ENCODE data around the gene MMEL1. TPM values are rescaled to one million over a fixed set of nuclear protein-coding genes. Genes with fewer than 3 reads are reported as not detected.

Gene MMEL1
- total RNA-seq, 4 donors from 2014 or later: 2.2 to 2.6 TPM; not detected in 2

DNA sequence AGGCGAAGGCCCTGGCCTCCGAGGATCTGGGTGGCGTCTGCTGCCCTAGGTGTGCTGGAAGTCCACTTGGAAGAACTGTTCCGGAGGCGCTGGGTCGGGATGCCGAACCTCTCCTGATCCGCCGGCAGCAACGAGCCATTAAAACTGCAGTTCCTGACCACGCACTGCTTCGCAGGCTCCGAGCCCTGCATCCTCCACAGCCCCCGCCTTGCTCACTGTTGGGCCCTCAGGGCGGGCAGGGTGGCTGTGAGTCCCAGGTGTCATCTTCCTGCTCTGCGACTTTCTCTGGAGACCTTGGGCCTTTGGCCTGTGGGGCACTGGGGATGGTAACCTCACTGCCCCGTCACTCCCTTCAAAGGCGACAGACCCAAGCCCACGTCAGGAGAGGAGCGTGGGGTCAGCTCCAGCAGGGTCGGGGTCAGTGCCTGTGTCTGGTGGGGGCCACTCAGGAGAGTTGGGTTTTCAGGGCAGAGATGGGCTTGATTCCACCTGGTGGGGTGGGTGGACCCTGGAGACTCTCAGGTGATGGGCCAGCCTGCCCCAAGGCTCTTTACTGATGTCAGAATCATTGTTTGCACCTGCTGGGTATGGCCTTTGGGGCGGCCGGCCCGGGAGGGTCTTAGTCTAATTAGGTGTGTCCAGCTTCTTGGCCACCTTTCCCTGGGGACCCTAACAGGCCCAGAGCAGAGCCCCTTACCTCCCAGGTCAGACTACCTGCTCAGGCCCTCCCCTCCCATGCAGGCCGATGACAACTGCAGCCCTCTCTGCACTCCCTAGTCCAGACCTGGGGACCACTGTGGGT is 43.2 kb downstream of the MMEL1 start:
- no peaks in the 10 kb centered on the region for H3K36me3 ChIP-seq
- TF ChIP-seq EP300 (IDR thresholded peaks at IDR 0.05) (no peak), POLR2A (IDR thresholded peaks at IDR 0.05) (no peak), POLR2AphosphoS5 (IDR thresholded peaks at IDR 0.05) (no peak)
- TF ChIP-seq, protein P1, sequence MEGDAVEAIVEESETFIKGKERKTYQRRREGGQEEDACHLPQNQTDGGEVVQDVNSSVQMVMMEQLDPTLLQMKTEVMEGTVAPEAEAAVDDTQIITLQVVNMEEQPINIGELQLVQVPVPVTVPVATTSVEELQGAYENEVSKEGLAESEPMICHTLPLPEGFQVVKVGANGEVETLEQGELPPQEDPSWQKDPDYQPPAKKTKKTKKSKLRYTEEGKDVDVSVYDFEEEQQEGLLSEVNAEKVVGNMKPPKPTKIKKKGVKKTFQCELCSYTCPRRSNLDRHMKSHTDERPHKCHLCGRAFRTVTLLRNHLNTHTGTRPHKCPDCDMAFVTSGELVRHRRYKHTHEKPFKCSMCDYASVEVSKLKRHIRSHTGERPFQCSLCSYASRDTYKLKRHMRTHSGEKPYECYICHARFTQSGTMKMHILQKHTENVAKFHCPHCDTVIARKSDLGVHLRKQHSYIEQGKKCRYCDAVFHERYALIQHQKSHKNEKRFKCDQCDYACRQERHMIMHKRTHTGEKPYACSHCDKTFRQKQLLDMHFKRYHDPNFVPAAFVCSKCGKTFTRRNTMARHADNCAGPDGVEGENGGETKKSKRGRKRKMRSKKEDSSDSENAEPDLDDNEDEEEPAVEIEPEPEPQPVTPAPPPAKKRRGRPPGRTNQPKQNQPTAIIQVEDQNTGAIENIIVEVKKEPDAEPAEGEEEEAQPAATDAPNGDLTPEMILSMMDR (IDR thresholded peaks at IDR 0.05): no peak
- peaks cover 4% of the 10 kb centered on the region for H3K27me3 ChIP-seq
- H3K4me3 ChIP-seq: no peak overlapping the region
- H3K27ac ChIP-seq: no peak overlapping the region
- peak in 1 of 2 donors; percentile 55 for DNase-seq (ENCODE audit: low spot score in 2 of 2)
- H3K9me3 ChIP-seq: no peaks in the 10 kb centered on the region
- WGBS: 94% methylated on average over 17 of the region's 25 CpGs
- peaks cover 51% of the 10 kb centered on the region for H3K4me1 ChIP-seq

- TF ChIP-seq POLR2A (IDR thresholded peaks at IDR 0.05) (no peak), POLR2AphosphoS5 (IDR thresholded peaks at IDR 0.05) (no peak), EP300 (IDR thresholded peaks at IDR 0.05) (no peak)
- TF ChIP-seq, protein P1 (IDR thresholded peaks at IDR 0.05): no peak
- WGBS: 87% methylated on average over 3 of the region's 23 CpGs
- peaks cover 49% of the 10 kb centered on the region for H3K4me1 ChIP-seq
- no peak overlapping the region for H3K27ac ChIP-seq
- no peaks in the 10 kb centered on the region for H3K27me3 ChIP-seq
- no peaks in the 10 kb centered on the region for H3K36me3 ChIP-seq
- H3K4me3 ChIP-seq: no peak overlapping the region
- H3K9me3 ChIP-seq: no peaks in the 10 kb centered on the region
- peak in 1 of 2 donors; percentile 66 for DNase-seq (ENCODE audit: low spot score in 2 of 2)
Measured at GRCh38 chr1:2588661-2589430, 44.0 kb downstream of the MMEL1 start.

DNA sequence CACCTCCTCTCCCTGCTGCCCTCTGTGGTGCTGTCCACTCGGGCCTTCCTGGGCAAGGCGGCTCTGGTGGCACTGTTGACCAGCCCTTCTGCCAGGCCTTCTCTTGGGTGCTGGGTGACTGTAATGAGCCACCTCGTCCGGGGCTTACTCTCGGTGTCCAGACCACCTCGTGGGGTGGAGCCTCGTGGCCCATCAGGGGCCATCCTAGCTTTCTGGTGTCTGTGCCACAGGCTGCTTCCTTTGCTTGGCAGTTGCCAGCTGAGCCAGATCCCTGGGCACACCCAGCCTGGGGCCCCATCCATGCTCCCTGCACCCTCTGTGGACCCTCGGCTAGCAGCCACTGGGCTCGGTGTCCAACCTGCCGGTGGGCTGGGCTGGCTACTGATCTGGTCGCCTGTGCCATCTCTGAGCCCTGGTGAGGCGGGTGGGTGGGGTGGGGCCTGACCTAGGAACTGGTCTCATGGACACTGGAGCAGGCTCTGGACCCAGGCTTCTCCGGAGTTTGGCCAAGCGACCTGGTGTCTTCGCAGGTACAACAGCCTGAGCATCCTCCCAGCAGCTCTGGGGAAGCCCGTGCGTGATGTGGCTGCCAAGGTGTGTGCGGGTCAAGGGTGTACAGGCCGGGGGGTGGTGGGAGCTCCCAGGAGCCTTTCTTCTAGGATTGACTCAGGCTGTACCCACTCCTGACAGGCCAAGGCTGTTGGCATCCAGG is 44.8 kb downstream of the MMEL1 start:
- no peak for DNase-seq (ENCODE audit: low spot score in 2 of 2)
- TF ChIP-seq POLR2A (IDR thresholded peaks at IDR 0.05) (no peak), EP300 (IDR thresholded peaks at IDR 0.05) (no peak), POLR2AphosphoS5 (IDR thresholded peaks at IDR 0.05) (no peak)
- TF ChIP-seq, protein P1 (IDR thresholded peaks at IDR 0.05): no peak
- Histone ChIP-seq H3K36me3 (no peaks in the 10 kb centered on the region), H3K4me3 (peak overlapping the region; percentile 83), H3K9me3 (no peaks in the 10 kb centered on the region), H3K27ac (no peak overlapping the region), H3K27me3 (no peaks in the 10 kb centered on the region), H3K4me1 (peaks cover 41% of the 10 kb centered on the region)
- 80% methylated on average over 7 of the region's 19 CpGs for WGBS

- Histone ChIP-seq H3K9me3 (no peaks in the 10 kb centered on the region), H3K36me3 (no peaks in the 10 kb centered on the region), H3K4me1 (peaks cover 34% of the 10 kb centered on the region), H3K4me3 (peak overlapping the region; percentile 83), H3K27me3 (no peaks in the 10 kb centered on the region), H3K27ac (peak overlapping the region; percentile 96)
- TF ChIP-seq POLR2A (IDR thresholded peaks at IDR 0.05) (no peak), POLR2AphosphoS5 (IDR thresholded peaks at IDR 0.05) (no peak), EP300 (IDR thresholded peaks at IDR 0.05) (no peak)
- TF ChIP-seq, protein P1 (IDR thresholded peaks at IDR 0.05): no peak
- 0% methylated on average over 3 of the region's 52 CpGs for WGBS
- no peak for DNase-seq (ENCODE audit: low spot score in 2 of 2)
Measured at GRCh38 chr1:2587071-2587859, 45.6 kb downstream of the MMEL1 start.

All from suprapubic skin (tissue), 4 donors.